AG20443 (cell line): ENCODE results near the gene CDH15.
A peak's percentile ranks its signal among the peaks of the same experiment; 100 is the strongest.
"Not testable (repeated sequence)": the region's sequence is repeated elsewhere in the genome, so short reads cannot be mapped to it uniquely, and the experiment has no call there.

ENCODE experiments used
- DNase-seq: peaks from one replicate; pipeline ENCODE4 v3.0.0; 2012; ENCODE audit warnings: low spot score, mixed read lengths

The CDH15 gene

GRCh38 chr16:89187770-89188392 lies 16.3 kb downstream of the CDH15 start:
- DNase-seq, result no peak

DNA sequence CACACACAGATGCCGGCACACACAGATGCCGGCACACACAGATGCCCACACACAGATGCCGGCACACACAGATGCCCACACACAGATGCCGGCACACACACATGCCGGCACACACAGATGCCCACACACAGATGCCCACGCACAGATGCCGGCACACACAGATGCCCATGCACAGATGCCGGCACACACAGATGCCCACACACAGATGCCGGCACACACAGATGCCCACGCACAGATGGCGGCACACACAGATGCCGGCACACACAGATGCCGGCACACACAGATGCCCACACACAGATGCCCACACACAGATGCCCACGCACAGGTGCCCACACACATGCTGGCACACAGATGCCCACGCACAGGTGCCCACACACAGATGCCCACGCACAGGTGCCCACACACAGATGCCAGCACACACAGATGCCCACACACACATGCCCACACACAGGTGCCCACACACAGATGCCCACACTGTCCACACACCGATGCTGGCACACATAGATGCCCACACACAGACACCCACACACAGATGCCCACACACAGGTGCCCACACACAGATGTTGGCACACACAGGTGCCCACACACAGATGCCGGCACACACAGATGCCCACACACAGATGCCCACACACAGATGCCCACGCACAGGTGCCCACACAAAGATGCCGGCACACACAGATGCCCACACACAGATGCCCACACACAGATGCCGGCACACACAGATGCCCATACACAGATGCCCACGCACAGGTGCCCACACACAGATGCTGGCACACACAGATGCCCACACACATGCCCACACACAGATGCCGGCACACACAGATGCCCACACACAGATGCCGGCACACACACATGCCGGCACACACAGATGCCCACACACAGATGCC lies 17.2 kb downstream of the CDH15 start:
- not testable (repeated sequence) for DNase-seq

DNA sequence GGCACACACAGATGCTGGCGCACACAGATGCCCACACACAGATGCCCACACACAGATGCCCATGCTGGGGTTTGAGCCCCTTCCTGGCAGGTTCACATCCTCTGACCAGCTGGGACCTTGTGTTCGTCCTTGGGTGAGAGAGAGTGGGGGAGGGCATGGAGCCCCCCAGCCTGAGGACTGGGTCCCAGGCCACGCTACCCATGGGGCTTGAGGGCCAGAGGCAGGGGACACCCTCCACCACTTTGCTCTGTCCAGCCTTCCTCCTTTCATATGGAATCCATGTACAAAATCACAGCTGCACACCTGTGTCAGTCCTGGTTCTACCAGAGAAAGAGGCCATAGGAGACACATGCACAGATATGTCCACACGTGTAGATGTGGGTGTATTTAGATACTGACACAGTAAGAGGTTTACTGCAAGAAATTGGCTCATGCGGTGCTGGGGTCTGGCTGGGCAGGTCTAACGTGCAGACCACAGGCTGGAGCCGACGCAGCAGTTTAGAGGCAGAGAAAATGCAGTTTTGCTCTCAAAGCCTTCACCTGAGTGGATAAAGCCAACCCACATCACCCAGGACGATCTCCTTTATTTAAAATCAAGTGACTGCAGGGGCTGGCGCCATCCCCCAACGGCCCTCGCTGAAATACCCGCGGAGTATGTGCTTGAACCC lies 17.9 kb downstream of the CDH15 start:
- no peak for DNase-seq

- DNase-seq, result no peak
Measured at GRCh38 chr16:89190150-89190958, 18.8 kb downstream of the CDH15 start.

DNA sequence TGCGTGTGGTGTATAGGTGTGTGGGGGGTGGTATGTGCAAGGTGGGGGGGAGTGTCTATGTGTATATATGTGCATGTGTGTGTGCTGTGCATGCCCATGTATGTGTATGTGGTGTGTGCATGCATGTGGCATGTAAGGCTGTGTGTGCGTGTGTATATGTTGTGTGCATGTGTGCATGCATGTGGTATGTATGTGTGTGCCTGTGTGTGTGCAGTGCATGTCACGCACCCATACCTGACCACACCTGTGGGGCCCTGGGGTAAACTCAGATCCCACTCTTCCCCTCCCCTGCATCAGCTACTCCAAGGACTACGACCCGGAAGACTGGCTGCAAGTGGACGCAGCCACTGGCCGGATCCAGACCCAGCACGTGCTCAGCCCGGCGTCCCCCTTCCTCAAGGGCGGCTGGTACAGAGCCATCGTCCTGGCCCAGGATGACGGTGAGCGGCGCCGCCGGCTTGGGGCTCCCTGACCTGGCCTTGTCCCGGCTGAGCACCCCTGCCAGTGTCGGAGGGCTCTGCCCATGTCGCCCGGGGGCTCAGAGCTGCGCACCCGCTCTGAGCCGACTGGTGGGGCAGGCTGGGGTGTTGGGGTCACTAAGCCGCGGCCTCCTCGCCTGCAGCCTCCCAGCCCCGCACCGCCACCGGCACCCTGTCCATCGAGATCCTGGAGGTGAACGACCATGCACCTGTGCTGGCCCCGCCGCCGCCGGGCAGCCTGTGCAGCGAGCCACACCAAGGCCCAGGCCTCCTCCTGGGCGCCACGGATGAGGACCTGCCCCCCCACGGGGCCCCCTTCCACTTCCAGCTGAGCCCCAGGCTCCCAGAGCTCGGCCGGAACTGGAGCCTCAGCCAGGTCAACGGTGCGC lies 19.7 kb downstream of the CDH15 start:
- DNase-seq, result no peak

DNA sequence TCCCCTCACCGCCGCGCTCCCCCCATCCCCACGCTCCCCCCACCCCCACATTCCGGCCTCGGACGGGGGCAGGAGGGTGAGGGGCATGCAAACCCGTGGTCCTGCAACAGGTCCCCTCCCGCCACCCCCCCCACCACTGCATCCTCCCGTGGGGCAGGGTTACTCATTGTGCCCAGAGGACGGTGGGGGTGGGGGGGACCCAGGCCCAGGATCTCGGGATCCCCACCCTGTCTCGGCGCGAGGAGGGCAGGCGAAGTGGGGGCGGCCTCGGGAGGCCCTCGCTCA lies 20.3 kb downstream of the CDH15 start:
- DNase-seq, result no peak

DNA sequence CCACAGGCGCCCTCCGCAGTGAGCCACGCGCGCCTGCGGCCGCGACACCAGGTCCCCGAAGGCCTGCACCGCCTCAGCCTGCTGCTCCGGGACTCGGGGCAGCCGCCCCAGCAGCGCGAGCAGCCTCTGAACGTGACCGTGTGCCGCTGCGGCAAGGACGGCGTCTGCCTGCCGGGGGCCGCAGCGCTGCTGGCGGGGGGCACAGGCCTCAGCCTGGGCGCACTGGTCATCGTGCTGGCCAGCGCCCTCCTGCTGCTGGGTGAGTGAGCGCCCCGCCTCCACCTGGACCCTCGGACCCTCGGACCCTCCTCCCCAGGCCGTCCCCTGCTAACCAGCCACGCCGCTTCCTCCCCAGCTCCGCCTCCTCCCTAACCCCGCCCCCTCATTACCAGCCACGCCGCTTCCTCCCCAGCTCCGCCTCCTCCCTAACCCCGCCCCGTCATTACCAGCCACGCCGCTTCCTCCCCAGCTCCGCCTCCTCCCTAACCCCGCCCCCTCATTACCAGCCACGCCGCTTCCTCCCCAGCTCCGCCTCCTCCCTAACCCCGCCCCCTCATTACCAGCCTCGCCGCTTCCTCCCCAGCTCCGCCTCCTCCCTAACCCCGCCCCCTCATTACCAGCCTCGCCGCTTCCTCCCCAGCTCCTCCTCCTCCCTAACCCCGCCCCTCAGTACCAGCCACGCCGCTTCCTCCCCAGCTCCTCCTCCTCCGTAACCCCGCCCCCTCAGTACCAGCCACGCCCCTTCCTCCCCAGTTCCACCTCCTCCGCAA lies 20.8 kb downstream of the CDH15 start:
- peak; percentile 66 for DNase-seq

- peak; percentile 85 for DNase-seq
Measured at GRCh38 chr16:89192956-89193575, 21.5 kb downstream of the CDH15 start.

DNA sequence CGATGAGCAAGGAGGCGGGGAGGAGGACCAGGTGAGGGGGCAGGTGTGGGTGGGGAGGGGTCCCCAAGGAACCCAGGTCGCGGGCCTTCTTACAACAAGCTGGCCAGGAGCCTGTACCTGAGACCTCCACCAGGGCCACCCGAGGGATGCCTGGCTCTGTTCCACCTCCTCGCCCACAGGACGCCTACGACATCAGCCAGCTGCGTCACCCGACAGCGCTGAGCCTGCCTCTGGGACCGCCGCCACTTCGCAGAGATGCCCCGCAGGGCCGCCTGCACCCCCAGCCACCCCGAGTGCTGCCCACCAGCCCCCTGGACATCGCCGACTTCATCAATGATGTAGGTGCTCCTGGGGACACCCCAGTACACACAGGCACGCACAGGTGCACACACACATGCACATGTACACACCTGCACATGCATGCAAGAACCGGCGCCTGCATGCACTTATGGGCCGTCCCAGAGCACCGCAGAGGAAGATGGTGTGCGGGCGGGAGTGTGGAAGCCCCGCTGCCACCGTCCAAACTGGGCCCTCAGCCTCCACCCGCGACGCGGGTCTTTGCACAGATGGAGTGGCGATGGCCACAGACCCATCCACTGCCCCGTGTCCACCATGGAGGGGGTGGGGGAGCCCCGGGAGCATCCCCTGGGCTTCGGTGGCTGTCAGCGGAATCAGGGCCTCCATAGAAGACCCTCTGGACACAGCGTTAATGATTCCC lies 22.2 kb downstream of the CDH15 start:
- no peak for DNase-seq

- DNase-seq, result no peak
Measured at GRCh38 chr16:89194340-89195311, 23.1 kb downstream of the CDH15 start.

GRCh38 chr16:89195521-89196171 lies 24.1 kb downstream of the CDH15 start:
- DNase-seq, result no peak

DNA sequence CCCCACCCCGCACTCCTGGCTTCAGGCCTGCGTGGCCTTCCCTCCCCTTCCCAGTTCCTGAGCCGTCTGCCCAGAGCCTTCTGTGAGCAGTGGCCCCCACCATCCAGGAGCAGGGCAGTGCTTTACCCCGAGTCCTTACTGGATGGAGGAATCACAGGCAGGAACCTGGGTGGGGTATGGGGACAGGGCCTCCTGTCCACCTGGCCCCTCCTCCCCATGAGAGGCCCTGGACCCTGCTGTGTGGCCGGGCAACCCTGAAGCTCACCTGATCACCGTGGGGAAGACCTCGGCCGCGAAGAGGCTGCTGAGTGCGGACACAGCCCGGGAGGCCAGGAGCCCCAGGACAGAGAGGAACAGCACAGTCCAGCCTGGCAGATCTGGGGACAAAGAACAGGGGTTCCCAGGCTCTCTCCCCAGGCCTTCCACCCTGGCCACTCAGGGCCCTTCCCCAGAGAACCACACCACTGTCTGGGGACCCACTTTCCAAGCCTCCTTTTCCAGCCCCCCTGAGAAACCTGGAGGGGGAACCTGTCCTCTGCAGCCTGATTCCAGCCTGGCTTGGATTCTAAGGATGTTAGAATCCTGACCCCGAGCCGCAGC lies 25.6 kb downstream of the CDH15 start:
- DNase-seq, result no peak

DNA sequence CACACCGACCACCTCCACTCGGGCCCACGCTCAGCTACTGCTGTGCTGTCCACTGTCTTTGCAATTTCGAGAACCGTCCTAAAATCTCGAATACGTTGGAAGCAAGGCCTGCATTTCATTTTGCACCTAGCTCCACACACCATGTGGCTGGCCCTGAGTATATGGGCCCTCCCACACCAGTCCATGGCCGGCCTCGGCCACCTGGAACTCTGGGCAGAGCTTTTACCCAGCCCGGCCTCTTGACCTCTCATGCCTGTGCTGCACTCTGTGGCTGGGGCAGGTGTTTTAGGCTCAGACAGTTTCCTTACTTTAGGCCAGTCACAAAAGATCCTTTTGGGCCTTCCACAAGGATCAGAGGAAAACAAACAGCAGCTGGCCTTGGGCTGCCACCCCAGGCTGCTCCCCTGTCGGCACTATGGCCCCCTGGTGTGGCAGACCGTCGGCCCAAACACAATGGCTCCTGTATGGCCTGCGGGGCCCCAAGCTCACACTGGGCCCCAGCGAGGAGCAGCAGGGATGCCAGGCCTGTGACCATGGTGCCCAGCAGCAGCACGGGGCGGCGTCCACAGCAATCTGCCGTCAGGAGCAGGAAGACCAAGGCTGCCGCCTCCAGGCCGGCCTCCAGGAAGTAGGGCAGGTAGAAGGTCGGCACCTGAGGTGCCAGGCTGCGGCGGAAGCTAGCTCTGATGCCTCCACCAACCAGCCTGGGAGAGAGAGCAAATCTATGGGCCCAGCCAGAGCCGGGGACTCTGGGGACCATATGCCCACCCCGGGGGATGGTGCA lies 26.3 kb downstream of the CDH15 start:
- DNase-seq, result no peak

DNA sequence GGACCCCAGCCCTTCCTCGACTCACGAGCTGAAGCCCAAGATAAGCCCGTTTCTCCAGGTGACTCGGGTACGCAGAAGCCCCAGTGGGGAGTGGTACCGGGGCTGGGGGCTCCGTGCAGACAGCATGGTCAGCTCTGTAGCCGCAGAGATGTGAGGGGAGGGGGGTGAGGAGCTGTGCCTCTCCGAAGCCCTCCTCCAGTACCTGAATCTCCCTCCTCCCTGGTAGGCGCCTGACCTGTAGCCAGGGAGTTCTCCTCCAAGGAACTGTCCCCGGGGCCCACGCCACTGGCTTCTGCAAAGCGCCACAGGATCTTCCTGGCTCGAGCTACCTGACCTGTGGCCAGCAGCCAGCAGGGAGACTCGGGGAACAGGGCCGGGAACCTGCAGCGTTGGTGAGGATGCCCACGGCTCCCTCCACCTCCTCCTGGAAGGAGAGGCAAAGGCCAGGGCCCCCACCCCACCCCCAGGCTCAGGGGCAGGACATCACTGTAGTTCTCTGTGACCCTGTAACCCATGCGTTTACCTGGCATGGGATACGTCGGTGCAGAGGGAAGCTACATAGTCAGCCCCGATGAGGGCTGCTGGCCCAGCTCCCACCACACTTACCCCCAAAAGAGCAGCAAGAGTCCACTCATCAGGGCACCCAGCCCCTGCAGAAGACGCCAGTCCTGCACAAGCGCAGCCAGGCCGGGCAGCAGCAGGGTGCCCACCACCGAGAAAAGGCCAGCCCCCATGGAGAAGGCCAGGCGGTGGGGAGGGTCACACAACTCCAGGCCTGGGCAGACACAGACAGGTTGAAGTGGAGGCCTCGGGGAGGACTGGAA lies 27.1 kb downstream of the CDH15 start:
- no peak for DNase-seq

DNA sequence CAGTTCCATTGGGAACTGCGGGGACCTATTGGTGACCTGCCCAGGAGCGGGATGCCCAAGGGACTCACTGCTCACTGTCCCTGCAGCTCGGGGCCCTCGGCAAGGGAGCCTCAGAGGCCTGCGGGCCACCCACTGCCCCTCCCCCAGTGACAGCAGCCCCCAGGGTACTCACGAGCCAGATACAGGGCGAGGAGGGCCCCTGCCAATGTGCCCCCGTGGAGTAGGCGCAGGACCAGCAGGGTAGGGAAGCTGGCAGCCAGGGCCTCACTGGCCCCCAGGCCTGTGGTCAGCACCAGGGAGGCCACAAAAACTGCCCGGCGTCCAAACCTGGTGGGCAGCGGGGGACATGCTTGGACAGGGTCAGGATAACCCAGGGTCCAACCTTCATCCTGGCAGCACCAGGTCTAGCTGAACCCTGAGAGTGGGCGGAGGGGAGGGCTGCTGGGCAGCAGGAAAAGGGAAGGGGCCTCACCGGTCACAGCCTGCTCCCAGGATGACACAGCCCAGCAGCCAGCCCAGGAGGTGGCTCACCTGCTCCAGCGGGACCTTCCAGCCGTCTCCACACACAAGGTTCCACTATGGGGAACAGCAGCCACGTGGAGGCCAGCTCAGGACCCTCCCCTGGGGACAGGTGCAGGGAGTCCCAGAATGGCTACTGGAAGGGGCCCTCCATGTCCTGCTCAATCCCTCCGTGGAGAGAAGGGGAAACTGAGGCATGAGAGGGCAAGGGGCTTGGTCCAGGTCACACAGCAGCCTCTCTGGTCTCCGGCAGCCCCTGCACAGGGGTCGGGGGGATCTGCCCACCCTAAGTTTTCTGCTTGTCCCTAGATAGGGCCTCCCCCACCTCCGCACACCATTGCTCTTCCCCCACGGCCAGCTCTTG lies 27.9 kb downstream of the CDH15 start:
- no peak for DNase-seq
